MM.1S (cell line): ENCODE measurements around the gene PEX16.

Experiments used
- CTCF ChIP-seq: fragments of 300-600 bp; sonication (generic); IDR thresholded peaks from 2 replicates; pipeline ENCODE4 v1.5.1; 2016; ENCODE audit warnings: antibody characterized with exemption, low read length, mixed read lengths
- EZH2 ChIP-seq: fragments of 300-600 bp; sonication (generic); optimal IDR thresholded peaks from 2 replicates; pipeline ENCODE3; 2017; ENCODE audit warnings: low read depth, mild to moderate bottlenecking, antibody characterized with exemption, low read length, mixed read lengths
- EZH2phosphoT487 ChIP-seq: fragments of 300-600 bp; sonication (generic); IDR thresholded peaks from 2 replicates; pipeline ENCODE4 v1.6.1; 2018; ENCODE audit warnings: antibody characterized with exemption, low read length

DNA sequence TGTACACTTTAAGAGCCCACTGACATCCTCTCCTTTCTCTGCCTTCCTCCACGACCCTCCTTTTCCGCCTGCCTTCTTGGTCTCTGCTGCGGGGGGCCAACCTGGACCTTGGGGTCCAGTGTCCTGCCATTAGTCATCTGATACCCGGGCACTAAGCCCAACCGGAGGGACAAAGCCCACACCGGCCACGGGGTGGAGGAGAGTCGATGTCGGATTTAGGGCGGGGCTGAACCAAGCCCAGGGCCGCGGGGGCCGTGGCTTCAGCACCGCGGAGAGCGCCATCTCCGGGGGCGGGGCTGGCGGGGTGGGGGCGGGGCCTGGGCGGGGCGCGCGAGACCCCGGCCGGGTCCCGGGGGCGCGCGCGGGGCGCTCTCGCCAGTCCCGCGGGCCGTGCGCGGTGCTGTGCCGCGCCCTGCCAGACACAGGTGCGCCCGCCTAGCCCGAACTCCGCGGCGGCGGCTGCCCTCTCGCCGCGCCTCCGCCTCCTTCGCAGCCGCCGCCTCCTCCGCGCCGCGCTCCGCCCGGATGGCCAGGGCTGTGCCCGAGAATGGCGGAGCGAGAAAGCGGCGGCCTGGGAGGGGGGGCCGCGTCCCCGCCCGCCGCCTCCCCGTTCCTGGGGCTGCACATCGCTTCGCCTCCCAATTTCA is 32.3 kb downstream of the PEX16 start, which contains the start of gene MAPK8IP1:
- TF ChIP-seq CTCF (no peak), EZH2 (no peak), EZH2phosphoT487 (no peak)
